RCC 7860 (cell line): ENCODE measurements around the gene PRSS3.
"Not testable (repeated sequence)": the region's sequence is repeated elsewhere in the genome, so short reads cannot be mapped to it uniquely, and the experiment has no call there.

ENCODE experiments used
- DNase-seq: peaks from one replicate; pipeline ENCODE4 v3.0.0-alpha.2; 2015; ENCODE audit warnings: low spot score
- FAIRE-seq: peaks from 2 replicates; lab custom pipeline; 2012; peaks lifted over from hg19 to GRCh38; lab: Jason Lieb, UNC

Gene PRSS3

GRCh38 chr9:33782395-33783152 lies 12.8 kb upstream of the PRSS3 start:
- FAIRE-seq = no peak
- no peak for DNase-seq

GRCh38 chr9:33785914-33786313 lies 9.4 kb upstream of the PRSS3 start:
- no peak for DNase-seq
- no peak for FAIRE-seq

GRCh38 chr9:33786681-33787080 lies 8.7 kb upstream of the PRSS3 start:
- FAIRE-seq (no peak), DNase-seq (no peak)

- no peak for DNase-seq
- FAIRE-seq = no peak
Measured at GRCh38 chr9:33787839-33788238, 7.5 kb upstream of the PRSS3 start.

GRCh38 chr9:33789429-33789828 lies 5.9 kb upstream of the PRSS3 start:
- not testable (repeated sequence) for DNase-seq, FAIRE-seq

- FAIRE-seq (no peak), DNase-seq (peak; percentile 42)
Measured at GRCh38 chr9:33791117-33791516, 4.2 kb upstream of the PRSS3 start.

- DNase-seq, FAIRE-seq: not testable (repeated sequence)
Measured at GRCh38 chr9:33793496-33793895, 1.9 kb upstream of the PRSS3 start.

- DNase-seq (no peak), FAIRE-seq (no peak)
Measured at GRCh38 chr9:33794560-33794959, 801 bp upstream of the PRSS3 start.

GRCh38 chr9:33795819-33796218 lies 458 bp downstream of the PRSS3 start:
- DNase-seq = no peak
- no peak for FAIRE-seq

- FAIRE-seq, DNase-seq: not testable (repeated sequence)
Measured at GRCh38 chr9:33796679-33797078, 1.3 kb downstream of the PRSS3 start.

GRCh38 chr9:33797837-33798236 lies 2.5 kb downstream of the PRSS3 start:
- no peak for FAIRE-seq
- no peak for DNase-seq

GRCh38 chr9:33798545-33798944 lies 3.2 kb downstream of the PRSS3 start:
- FAIRE-seq (no peak), DNase-seq (no peak)

- FAIRE-seq (no peak), DNase-seq (no peak)
Measured at GRCh38 chr9:33799928-33800704, 4.8 kb downstream of the PRSS3 start.

GRCh38 chr9:33800886-33801285 lies 5.5 kb downstream of the PRSS3 start:
- no peak for FAIRE-seq
- no peak for DNase-seq

GRCh38 chr9:33801943-33802500 lies 6.7 kb downstream of the PRSS3 start:
- FAIRE-seq = not testable (repeated sequence)

GRCh38 chr9:33804196-33804595 lies 8.8 kb downstream of the PRSS3 start:
- not testable (repeated sequence) for DNase-seq

More at GRCh38 chr9:33801943-33802500, 6.7 kb downstream of the PRSS3 start:
- DNase-seq = not testable (repeated sequence)

GRCh38 chr9:33807156-33807555 lies 11.8 kb downstream of the PRSS3 start:
- FAIRE-seq, DNase-seq: not testable (repeated sequence)

More at GRCh38 chr9:33804196-33804595, 8.8 kb downstream of the PRSS3 start:
- FAIRE-seq = not testable (repeated sequence)

- not testable (repeated sequence) for FAIRE-seq, DNase-seq
Measured at GRCh38 chr9:33808979-33809322, 13.6 kb downstream of the PRSS3 start.

- DNase-seq = no peak
- FAIRE-seq = no peak
Measured at GRCh38 chr9:33809506-33809905, 14.1 kb downstream of the PRSS3 start.

- FAIRE-seq (peak; percentile 52), DNase-seq (peak; percentile 56)
Measured at GRCh38 chr9:33813712-33814641, 18.6 kb downstream of the PRSS3 start.
